Calu3 (cell line): Measurements from ENCODE around the gene CHRD. TPM values are rescaled to one million over a fixed set of nuclear protein-coding genes. Genes with fewer than 3 reads are reported as not detected.

ENCODE experiments used
- BruUV-seq: library from RNA; stranded (reverse); fragments of 400-500 nt; replicated peaks from 2 replicates; lab custom pipeline; 2021; lab: Mats Ljungman, UMichigan
- CTCF ChIA-PET: fragments of 300-600 bp; sonication (Branson Sonifier 250); formaldehyde crosslinking; loops from one replicate; lab custom pipeline; 2022; ENCODE audit warnings: antibody characterized with exemption; lab: Charles Lee
- DNase-seq: peaks from one replicate; pipeline ENCODE4 v3.0.0; 2022
- H3K27ac Mint-ChIP-seq: one replicate; pipeline ENCODE4 v1.8.0; 2022; ENCODE audit warnings: mixed read lengths; ENCODE audit not compliant: unreplicated experiment
- H3K27me3 Mint-ChIP-seq: one replicate; pipeline ENCODE4 v1.8.0; 2022; ENCODE audit warnings: mixed read lengths; ENCODE audit not compliant: unreplicated experiment
- H3K36me3 Mint-ChIP-seq: one replicate; pipeline ENCODE4 v1.8.0; 2022; ENCODE audit warnings: mild to moderate bottlenecking, moderate library complexity, mixed read lengths; ENCODE audit not compliant: insufficient read depth, unreplicated experiment
- H3K4me1 Mint-ChIP-seq: one replicate; pipeline ENCODE4 v1.8.0; 2022; ENCODE audit warnings: mild to moderate bottlenecking, low read depth, mixed read lengths; ENCODE audit not compliant: unreplicated experiment
- H3K4me3 Mint-ChIP-seq: one replicate; pipeline ENCODE4 v1.8.0; 2022; ENCODE audit warnings: mild to moderate bottlenecking, low read depth, moderate library complexity, mixed read lengths; ENCODE audit not compliant: unreplicated experiment
- H3K9me3 Mint-ChIP-seq: one replicate; pipeline ENCODE4 v1.8.0; 2022; ENCODE audit warnings: low read depth, mixed read lengths; ENCODE audit not compliant: unreplicated experiment
- CTCF ChIP-seq: fragments of 200-600 bp; IDR thresholded peaks from one replicate; pipeline ENCODE4 v1.8.0; 2022; ENCODE audit warnings: antibody characterized with exemption; ENCODE audit not compliant: unreplicated experiment
- intact Hi-C: fragments of 100-400 bp; cut with micrococcal nuclease; formaldehyde crosslinking; loops from one replicate; pipeline ENCODE4 v1.10.0; 2022; ENCODE audit not compliant: unreplicated experiment
- total RNA-seq: library from RNA; stranded (reverse); gene quantifications from 2 replicates; pipeline ENCODE4 v1.2.3, GENCODE V29; 2022

CHRD gene
- total RNA-seq, 1 experiment from 2014 or later: not detected

GRCh38 chr3:184353546-184353941 is 26.3 kb upstream of the CHRD start:
- DNase-seq: no peak
- peaks cover 10% of the 10 kb centered on the region for H3K36me3 Mint-ChIP-seq
- H3K27ac Mint-ChIP-seq: no peak overlapping the region
- no TSS peak for BruUV-seq
- CTCF ChIA-PET: interaction anchor here (0.9 to 1.1 kb wide), 2 partner anchors 9 to 49 kb away, joined by 4 to 11 read pairs; no protein-coding TSS in a partner anchor
- H3K4me3 Mint-ChIP-seq: no peak overlapping the region
- intact Hi-C loops: no loop called here
- TF ChIP-seq CTCF: no peak
- H3K27me3 Mint-ChIP-seq: no peaks in the 10 kb centered on the region
- no peaks in the 10 kb centered on the region for H3K9me3 Mint-ChIP-seq
- H3K4me1 Mint-ChIP-seq: peaks cover 15% of the 10 kb centered on the region

- no TSS peak for BruUV-seq
- Mint-ChIP-seq H3K36me3 (peaks cover 10% of the 10 kb centered on the region), H3K27me3 (no peaks in the 10 kb centered on the region), H3K4me1 (peaks cover 19% of the 10 kb centered on the region), H3K4me3 (no peak overlapping the region), H3K9me3 (no peaks in the 10 kb centered on the region), H3K27ac (no peak overlapping the region)
- peak; percentile 95 for TF ChIP-seq CTCF
- intact Hi-C loops: no loop called here
- CTCF ChIA-PET: interaction anchor here (0.7 to 1.2 kb wide), 3 partner anchors 8 to 207 kb away, joined by 3 to 4 read pairs (median 3); no protein-coding TSS in a partner anchor
- peak; percentile 71 for DNase-seq
Measured at GRCh38 chr3:184354121-184354728, 25.6 kb upstream of the CHRD start.

GRCh38 chr3:184354754-184355153 is 25.1 kb upstream of the CHRD start:
- H3K4me3 Mint-ChIP-seq: no peak overlapping the region
- H3K27me3 Mint-ChIP-seq: no peaks in the 10 kb centered on the region
- no TSS peak for BruUV-seq
- intact Hi-C loops: no loop called here
- H3K4me1 Mint-ChIP-seq: peaks cover 24% of the 10 kb centered on the region
- CTCF ChIA-PET: interaction anchor here (0.7 to 1.2 kb wide), 2 partner anchors 9 to 206 kb away, joined by 3 read pairs; no protein-coding TSS in a partner anchor
- no peak for DNase-seq
- H3K27ac Mint-ChIP-seq: no peak overlapping the region
- H3K36me3 Mint-ChIP-seq: peaks cover 11% of the 10 kb centered on the region
- H3K9me3 Mint-ChIP-seq: no peaks in the 10 kb centered on the region
- TF ChIP-seq CTCF: no peak

- Mint-ChIP-seq H3K4me3 (no peak overlapping the region), H3K27me3 (no peaks in the 10 kb centered on the region), H3K9me3 (no peaks in the 10 kb centered on the region), H3K36me3 (peaks cover 17% of the 10 kb centered on the region), H3K4me1 (peaks cover 31% of the 10 kb centered on the region), H3K27ac (no peak overlapping the region)
- no peak for DNase-seq
- CTCF ChIA-PET: interaction anchor here (0.5 to 1.4 kb wide), 4 partner anchors 10 to 1246 kb away, joined by 3 read pairs; no protein-coding TSS in a partner anchor
- no TSS peak for BruUV-seq
- intact Hi-C loops: no loop called here
- TF ChIP-seq CTCF: no peak
Measured at GRCh38 chr3:184355261-184356040, 24.4 kb upstream of the CHRD start.
